Mucosa of descending colon (tissue), 3 donors: ENCODE measurements around the gene ARL13B. TPM values are rescaled to one million over a fixed set of nuclear protein-coding genes. Genes with fewer than 3 reads are reported as not detected.

Experiments
- ATAC-seq: fragments of 200-7000 bp; cut with Tn5 transposase; one replicate; pipeline ENCODE4 v1.9.1; 2020; ENCODE audit warnings: mild to moderate bottlenecking, moderate library complexity
- DNase-seq, 3 donors: peaks; one replicate each; pipeline ENCODE4 v3.0.0-alpha.2; 2020
- H3K36me3 ChIP-seq: fragments of 200-600 bp; one replicate; pipeline ENCODE4 v1.8.0; 2021; ENCODE audit warnings: low read depth, mild to moderate bottlenecking
- H3K4me1 ChIP-seq: fragments of 200-600 bp; one replicate; pipeline ENCODE4 v1.8.0; 2021; ENCODE audit warnings: low read depth, mild to moderate bottlenecking
- H3K4me3 ChIP-seq: fragments of 200-600 bp; one replicate; pipeline ENCODE4 v1.8.0; 2021; ENCODE audit warnings: mild to moderate bottlenecking
- H3K9me3 ChIP-seq: fragments of 200-600 bp; one replicate; pipeline ENCODE4 v1.8.0; 2021; ENCODE audit warnings: mild to moderate bottlenecking
- intact Hi-C, 2 donors: fragments of 100-400 bp; cut with DNase I in 1 of 2; cut with micrococcal nuclease in 1 of 2; formaldehyde crosslinking; loops; one replicate each; pipeline versions ENCODE4 v1.11.0 to v1.11.1; 2022; cut with DNase I, micrococcal nuclease
- total RNA-seq, 3 donors: library from RNA; stranded (reverse); fragmentation: NEBNext Ultra II Directional in 2 of 3; extraction: Animal tissue kit (Norgen Biotek cat#: 25700) in 2 of 3; gene quantifications; one replicate each; pipeline versions ENCODE4 v1.2.1 to v1.2.4, GENCODE V29; 2021 to 2023
- TF ChIP-seq, protein P1 (sequence below): fragments of 200-600 bp; IDR thresholded peaks from one replicate; pipeline ENCODE4 v1.8.0; 2022; ENCODE audit warnings: antibody characterized with exemption, mild to moderate bottlenecking
- donor health status: DM: no; HTN: no; CAD: no; lungs with moderate emphysema.
- donor health status: DM: no; HTN: no; CAD: no.
- donor health status: DM: no; HTN: yes; CAD: no.

ARL13B gene
- total RNA-seq, 3 donors from 2014 or later, result 2.6 to 9.1 (median 4.1) TPM

DNA sequence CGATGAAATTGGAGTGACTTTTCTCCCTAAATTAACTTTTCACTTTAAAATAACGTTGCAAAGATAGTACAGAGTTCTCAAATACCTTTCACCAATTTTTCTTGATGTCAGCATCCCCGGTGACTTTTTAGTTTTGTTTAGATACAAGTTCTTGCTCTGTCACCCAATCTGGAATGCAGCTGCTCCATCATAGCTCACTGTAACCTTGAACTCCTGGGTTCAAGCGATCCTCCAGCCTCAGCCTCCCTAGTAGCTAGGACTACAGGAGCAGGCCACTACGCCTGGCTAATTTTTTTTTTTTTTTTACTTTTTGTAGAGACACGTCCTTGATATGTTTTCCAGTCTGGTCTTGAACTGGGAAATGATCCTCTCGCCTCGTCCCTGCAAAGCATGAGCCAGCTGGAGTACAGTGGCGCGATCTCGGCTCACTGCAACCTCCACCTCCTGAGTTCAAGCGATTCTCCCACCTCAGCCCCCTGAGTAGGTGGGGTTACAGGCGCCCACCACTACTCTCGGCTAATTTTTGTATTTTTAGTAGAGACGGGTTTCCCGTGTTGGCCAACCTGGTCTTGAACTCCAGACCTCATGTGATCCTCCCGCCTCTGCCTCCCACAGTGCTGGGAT lies 83.7 kb downstream of the ARL13B start:
- TF ChIP-seq, protein P1, sequence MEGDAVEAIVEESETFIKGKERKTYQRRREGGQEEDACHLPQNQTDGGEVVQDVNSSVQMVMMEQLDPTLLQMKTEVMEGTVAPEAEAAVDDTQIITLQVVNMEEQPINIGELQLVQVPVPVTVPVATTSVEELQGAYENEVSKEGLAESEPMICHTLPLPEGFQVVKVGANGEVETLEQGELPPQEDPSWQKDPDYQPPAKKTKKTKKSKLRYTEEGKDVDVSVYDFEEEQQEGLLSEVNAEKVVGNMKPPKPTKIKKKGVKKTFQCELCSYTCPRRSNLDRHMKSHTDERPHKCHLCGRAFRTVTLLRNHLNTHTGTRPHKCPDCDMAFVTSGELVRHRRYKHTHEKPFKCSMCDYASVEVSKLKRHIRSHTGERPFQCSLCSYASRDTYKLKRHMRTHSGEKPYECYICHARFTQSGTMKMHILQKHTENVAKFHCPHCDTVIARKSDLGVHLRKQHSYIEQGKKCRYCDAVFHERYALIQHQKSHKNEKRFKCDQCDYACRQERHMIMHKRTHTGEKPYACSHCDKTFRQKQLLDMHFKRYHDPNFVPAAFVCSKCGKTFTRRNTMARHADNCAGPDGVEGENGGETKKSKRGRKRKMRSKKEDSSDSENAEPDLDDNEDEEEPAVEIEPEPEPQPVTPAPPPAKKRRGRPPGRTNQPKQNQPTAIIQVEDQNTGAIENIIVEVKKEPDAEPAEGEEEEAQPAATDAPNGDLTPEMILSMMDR, result no peak
- H3K36me3 ChIP-seq, result no peaks in the 10 kb centered on the region
- peak overlapping the region; percentile 64 for H3K4me3 ChIP-seq
- intact Hi-C loops, result loop anchor here in 1 of 2 donors (5.0 to 10.0 kb wide), 2 partner anchors 36 to 59 kb away; partner anchors contain the start of gene STX19
- ATAC-seq (no peak), DNase-seq (peak in 1 of 3 donors; percentile 19)
- H3K4me1 ChIP-seq, result peaks cover 33% of the 10 kb centered on the region
- H3K9me3 ChIP-seq, result no peaks in the 10 kb centered on the region

DNA sequence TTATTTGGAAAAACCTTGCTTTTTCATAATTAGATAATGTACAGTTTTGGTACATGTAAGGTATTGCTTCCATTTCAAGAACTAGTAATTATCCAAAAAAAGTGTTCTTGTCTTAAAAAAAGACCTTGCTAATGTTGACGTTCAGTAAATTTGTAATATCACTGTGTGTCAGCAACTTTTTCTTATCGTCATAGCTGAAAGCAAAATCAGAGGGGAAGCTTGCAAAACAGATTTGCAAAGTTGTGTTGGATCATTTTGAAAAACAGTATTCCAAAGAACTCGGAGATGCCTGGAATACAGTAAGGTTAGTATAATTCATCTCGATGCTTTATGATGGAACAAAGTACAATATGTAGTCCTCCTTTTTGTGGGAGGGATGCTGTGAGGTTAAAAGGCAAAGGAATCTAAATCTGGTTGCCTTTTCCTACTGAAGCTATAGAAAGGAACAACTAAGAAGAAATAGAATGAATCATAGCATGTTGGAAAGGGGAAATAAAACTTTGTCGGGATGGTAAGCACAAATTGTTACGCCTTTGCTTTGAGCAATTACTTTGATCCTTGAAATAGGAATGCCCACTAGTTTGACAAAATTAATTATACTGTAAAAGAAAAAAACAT lies 84.4 kb downstream of the ARL13B start:
- TF ChIP-seq, protein P1, result no peak
- intact Hi-C loops, result loop anchor here in 1 of 2 donors (5.0 to 10.0 kb wide), 2 partner anchors 37 to 60 kb away; partner anchors contain the start of gene STX19
- peaks cover 33% of the 10 kb centered on the region for H3K4me1 ChIP-seq
- H3K4me3 ChIP-seq, result no peak overlapping the region
- ATAC-seq, result peak; percentile 20
- no peak for DNase-seq
- H3K9me3 ChIP-seq, result no peaks in the 10 kb centered on the region
- H3K36me3 ChIP-seq, result no peaks in the 10 kb centered on the region

DNA sequence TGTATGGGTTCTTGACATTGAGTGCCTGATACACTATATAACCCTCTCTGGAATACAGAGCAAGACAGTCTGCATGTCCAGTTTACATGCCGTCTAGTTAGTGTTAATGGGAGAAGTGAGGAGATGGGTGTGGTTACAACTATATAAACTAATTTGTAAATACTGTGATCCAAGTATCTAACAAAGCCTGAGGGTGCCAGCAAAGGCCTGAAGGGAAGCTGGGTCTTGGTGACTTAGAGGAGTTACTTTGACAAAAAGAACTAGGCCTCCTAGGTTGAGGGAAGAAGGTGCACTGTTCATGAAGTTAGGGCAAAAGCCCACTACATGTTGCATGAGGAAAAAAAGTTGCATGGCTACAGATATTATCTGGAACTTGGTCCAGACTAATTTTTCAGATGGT lies 85.2 kb downstream of the ARL13B start:
- H3K36me3 ChIP-seq, result no peaks in the 10 kb centered on the region
- TF ChIP-seq, protein P1, result no peak
- no peak for DNase-seq
- peaks cover 33% of the 10 kb centered on the region for H3K4me1 ChIP-seq
- intact Hi-C loops, result loop anchor here in 1 of 2 donors (10.0 kb wide), 1 partner anchor 60 kb away; no protein-coding TSS in a partner anchor
- H3K9me3 ChIP-seq, result no peaks in the 10 kb centered on the region
- H3K4me3 ChIP-seq, result no peak overlapping the region
- ATAC-seq, result no peak

DNA sequence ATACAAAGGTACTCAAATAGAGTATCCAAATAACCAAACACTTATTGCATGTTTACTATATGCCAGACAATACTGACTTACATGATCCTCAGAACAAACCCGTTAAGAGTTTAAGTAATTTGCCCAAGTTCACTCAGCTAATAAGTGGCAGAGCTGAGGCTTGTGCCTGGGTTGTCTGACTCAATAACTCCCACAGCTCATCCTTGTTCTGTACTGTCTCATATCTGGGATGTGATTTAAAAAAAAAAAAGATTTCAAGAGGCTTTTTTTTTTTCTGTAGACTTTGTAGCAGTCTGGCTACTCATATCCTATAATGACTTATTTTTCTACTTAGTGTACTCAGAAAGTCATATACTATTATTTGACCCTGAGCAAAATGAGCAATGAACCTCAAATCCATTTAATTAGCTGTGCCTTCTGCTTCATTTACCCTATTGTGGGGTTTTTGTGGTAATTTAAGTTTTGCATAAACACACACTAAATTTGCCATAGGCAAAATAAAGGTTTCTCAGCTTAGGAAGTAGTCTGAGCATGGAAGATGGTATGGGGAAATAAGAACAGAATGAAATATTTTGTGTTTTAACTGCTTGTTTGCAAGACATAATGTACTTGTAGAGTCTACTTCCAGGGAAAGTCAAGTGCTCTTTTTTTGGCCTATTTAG lies 86.0 kb downstream of the ARL13B start:
- no peak for ATAC-seq
- Histone ChIP-seq H3K36me3 (no peaks in the 10 kb centered on the region), H3K9me3 (no peaks in the 10 kb centered on the region), H3K4me1 (peaks cover 33% of the 10 kb centered on the region), H3K4me3 (no peak overlapping the region)
- DNase-seq, result no peak
- intact Hi-C loops, result loop anchor here in 1 of 2 donors (10.0 kb wide), 1 partner anchor 61 kb away; no protein-coding TSS in a partner anchor
- TF ChIP-seq, protein P1, result no peak

DNA sequence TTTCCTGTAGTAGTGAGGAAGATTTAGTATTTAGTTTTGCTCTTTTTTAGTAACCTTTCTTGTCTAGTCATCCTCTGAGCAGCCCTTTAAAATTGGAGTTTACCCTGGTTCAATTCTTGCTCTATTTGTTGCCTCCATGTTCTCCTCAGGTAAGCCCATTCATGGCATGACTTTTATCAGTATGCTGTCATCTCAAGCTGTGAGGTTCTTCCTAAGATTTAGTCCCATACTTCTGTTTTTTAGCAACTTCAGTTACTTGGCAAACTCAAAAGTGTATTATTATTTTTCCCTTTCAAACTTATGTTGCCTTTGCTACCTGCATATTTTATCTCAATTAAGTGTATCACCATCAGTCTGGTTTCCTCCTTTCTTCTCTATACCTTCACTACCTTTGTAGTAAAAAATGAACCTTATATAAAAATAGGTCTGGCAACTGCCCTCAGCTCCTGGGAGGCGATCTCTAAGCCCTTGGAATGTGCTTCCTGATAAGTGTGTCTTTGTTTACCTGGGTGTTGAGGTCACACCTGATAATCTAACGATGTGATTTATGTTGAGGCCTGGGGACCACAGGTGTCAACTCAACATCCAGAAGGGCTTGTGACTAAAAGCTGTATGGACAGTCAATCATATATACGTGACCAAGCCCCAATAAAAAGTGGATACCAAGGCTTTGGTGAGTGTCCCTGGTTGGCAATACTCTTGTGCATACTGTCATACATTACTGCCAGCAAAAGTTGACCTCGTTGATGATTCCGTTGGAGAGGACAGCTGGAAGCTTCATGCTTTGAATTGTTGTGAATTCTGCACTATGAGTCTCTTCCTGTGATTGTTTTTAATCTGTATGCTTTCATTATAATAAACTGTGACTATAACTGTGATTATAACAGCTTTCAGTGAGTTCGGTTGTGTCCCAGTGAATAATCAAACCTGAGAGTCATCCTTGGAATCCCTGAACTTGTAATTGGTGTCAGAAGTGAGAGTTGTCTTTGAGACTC lies 86.8 kb downstream of the ARL13B start:
- intact Hi-C loops, result loop anchor here in 1 of 2 donors (10.0 kb wide), 1 partner anchor 62 kb away; no protein-coding TSS in a partner anchor

More for the DNA sequence above, 86.8 kb downstream of the ARL13B start:
- H3K9me3 ChIP-seq, result no peaks in the 10 kb centered on the region
- H3K4me1 ChIP-seq, result peaks cover 32% of the 10 kb centered on the region
- no peaks in the 10 kb centered on the region for H3K36me3 ChIP-seq
- DNase-seq (no peak), ATAC-seq (no peak)
- H3K4me3 ChIP-seq, result no peak overlapping the region
- TF ChIP-seq, protein P1, result no peak
